A549 treated with ZK216348 at 1 μM for 4 hours (cell line): Measurements from ENCODE around the gene PARM1. TPM values are rescaled to one million over a fixed set of nuclear protein-coding genes. Genes with fewer than 3 reads are reported as not detected.

Source experiments
- total RNA-seq: library from RNA; stranded (reverse); fragments of 200-300 nt; extraction: Qiagen RNA extraction; gene quantifications from 5 replicates; pipeline ENCODE4 v1.2.3, GENCODE V29; 2022; ENCODE audit warnings: low read depth

PARM1 gene, protein sequence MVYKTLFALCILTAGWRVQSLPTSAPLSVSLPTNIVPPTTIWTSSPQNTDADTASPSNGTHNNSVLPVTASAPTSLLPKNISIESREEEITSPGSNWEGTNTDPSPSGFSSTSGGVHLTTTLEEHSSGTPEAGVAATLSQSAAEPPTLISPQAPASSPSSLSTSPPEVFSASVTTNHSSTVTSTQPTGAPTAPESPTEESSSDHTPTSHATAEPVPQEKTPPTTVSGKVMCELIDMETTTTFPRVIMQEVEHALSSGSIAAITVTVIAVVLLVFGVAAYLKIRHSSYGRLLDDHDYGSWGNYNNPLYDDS
- total RNA-seq = 0.41 to 0.60 TPM (median 0.48 TPM) in 5 replicates

DNA sequence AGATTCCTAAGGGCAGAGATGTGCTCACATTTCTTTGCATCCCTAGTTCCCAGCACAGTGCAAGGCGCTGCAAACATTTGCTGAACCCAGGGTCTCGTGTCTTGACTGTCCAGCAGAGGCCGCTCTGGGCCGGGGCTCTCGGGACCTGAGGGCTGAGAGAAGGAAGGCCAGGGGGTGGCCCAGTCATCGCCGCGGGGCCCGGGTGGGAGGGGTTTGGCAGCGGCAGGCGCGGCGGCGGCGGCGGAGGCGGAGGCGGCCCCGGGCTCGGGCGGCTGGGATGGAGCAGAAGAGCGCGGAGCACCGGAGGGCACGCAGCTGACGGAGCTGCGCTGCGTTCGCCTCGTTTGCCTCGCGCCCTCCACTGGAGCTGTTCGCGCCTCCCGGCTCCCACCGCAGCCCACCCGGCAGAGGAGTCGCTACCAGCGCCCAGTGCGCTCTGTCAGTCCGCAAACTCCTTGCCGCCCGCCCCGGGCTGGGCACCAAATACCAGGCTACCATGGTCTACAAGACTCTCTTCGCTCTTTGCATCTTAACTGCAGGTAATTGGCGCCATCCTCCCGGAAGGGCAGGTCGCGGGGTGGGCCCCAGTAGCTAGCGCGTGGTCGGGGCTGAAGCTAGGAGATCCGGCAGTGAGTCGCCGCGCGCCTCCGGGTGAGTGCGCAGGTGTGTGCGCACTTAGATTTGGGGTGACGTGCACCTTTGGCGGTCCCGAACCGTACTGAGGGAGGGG, at the start of gene PARM1:
Gene PARM1, plus strand, starts transcription at position 285 of the 730 bp plus-strand sequence. Its CDS starts 212 bp downstream, at position 497.

Other genes with a start within 250 kb of the PARM1 start
- gene BTC, start 138.6 kb upstream of the PARM1 start, total RNA-seq = 0.51 to 1.3 TPM (median 0.99 TPM) in 5 replicates